ENCODE measurements around the gene ARHGAP5.

Gene ARHGAP5

GRCh38 chr14:32075672-32076277 lies 1.3 kb upstream of the ARHGAP5 start:
- no peak for DNase-seq

DNA sequence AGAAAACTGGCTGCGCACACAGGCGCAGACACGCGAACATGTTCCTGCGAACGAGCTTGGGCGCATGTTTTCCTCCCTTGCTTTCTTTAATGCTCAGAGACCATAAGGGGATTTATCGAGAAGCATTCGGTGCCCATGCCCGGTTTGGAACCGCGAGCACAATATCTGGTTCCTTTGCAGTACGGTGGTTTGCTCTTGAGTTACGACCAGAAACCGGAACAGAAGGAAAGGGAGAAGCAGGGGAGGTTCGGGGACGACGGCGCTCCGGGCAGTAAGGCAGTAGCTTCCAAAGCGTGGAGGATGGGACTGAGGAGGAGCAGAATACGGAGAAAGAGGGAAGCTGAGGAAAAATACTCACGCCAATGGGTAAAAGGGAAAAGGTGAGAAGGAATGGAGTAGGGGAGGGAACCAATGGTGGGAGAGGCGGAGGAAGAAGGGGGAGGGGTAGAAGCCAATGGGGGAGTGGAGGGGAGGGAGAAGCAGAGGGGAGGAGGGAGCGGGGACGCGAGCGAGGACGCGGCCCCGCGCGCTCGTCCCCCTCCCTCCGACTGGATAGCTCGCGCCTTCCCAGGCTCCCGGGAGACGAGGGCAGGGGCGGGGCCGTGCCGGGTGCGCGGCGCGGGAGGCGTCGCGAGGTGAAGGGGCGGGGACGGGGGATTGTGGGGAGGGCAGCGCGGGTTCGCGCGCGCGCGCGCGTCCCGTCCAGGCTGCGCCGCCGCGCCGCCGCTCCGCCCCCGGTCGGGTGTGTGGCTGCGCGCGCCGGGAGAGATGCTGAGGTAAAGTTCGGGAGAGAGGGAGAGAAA lies 625 bp upstream of the ARHGAP5 start:
- peak; percentile 85 for DNase-seq

- DNase-seq, result peak; percentile 49
Observed at GRCh38 chr14:32078023-32078857, 1.1 kb downstream of the ARHGAP5 start.

GRCh38 chr14:32078858-32079216 lies 1.7 kb downstream of the ARHGAP5 start:
- DNase-seq, result no peak

DNA sequence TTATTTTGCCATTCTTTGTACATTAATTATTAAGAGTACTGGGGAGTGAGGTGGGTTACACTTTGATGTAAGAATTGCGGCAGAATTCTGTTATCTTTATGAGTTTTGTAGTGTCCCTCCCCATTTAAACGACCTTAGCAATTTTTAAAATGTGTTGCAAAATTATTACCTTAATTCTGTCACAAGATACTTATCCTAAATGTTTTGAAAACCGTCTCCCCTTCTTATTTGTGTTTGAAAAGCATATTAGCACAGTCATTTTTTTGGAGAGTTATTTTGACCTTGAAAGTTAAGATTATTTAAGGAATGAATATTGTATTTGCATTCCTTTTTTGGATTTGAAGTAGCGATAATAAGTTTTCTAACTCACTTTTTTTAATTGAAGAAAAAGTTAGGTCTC lies 2.2 kb downstream of the ARHGAP5 start:
- DNase-seq, result no peak

GRCh38 chr14:32080001-32080510 lies 3.0 kb downstream of the ARHGAP5 start:
- no peak for DNase-seq

- no peak for DNase-seq
Observed at GRCh38 chr14:32081901-32082300, 4.8 kb downstream of the ARHGAP5 start.

DNA sequence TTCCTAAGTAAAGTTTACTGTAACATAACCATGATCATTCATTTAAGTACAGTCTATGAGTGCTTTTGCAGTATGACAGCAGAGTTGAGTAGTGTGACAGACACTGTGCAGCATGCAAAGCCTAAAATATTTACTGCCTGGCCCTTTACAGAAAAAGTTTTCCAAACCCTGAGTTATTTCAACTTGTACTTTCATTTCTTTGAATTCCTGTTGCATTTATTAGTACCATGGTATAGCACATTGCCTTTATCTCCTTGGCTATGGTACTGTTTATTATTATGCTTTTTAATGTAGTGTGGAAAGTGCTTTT lies 6.2 kb downstream of the ARHGAP5 start:
- no peak for DNase-seq

DNA sequence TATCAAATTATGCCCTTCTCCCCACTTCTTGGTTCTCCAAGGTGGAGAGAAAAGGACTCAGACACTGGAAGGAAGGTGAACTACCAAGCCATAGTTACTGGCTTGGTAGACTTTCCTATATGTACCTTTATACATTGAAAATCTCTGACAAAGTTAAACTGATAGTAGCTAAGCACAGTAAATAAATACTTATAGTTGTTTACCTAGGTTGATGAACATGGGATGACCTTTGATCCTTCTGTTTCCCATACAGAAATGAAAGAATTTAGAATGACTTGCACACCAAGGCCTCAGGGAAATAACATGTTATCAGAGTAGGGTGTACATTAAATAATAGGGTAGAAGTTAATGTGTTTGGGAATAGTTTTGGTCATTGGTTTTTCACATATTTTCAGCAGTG lies 6.7 kb downstream of the ARHGAP5 start:
- DNase-seq, result no peak

- no peak for DNase-seq
Observed at GRCh38 chr14:32085182-32085844, 8.2 kb downstream of the ARHGAP5 start.

- DNase-seq, result no peak
Observed at GRCh38 chr14:32085845-32086383, 8.8 kb downstream of the ARHGAP5 start.

DNA sequence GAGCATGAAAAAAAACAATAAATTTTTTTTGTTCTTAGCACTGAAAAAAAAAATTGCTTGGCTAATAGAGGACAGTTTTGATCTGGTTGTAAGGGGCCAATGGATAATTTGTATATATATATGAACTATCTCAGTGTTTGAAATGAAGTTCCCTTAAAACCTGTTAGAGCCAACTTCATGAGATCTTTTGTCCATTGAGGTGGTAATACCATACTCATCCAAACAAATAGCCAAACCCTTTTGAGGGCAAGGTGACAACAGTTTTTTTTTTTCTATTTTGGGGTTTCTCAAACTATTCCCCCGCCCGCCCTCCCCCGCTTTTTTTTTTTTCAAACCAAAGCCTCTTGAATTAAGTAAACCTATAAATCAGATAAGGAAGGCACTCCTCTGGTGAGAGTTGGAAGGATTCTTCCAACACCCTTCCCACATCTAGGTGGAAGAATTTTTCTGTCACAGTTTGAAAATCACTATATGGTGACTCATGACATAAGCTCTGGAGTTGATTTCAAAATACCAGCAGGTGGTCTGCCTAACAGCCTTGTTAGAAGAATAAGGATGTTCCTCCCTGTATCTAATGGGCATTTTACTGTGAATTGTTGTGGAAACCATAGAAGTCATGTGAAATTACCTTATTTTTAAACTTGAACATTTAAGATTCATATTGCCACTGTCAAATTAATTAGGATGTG lies 10.2 kb downstream of the ARHGAP5 start:
- DNase-seq, result no peak

DNA sequence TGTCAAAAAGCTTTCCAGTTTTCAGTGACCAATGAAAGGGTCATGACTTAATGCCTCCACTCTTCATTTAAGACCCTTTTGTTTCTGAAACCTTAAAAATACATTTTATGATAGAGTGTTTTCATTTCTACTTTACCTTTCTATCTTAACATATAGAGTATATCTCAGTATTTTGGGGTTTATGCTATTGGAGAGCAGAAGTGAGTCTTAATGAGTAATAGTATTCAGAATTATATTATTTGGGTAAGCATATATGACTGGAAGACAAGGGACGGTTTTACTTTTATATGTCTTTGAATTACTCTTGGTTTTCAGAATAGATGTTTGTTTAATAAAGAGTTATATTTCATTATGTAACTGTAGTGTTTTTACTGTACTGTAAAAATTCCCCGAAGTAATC lies 10.8 kb downstream of the ARHGAP5 start:
- DNase-seq, result no peak

DNA sequence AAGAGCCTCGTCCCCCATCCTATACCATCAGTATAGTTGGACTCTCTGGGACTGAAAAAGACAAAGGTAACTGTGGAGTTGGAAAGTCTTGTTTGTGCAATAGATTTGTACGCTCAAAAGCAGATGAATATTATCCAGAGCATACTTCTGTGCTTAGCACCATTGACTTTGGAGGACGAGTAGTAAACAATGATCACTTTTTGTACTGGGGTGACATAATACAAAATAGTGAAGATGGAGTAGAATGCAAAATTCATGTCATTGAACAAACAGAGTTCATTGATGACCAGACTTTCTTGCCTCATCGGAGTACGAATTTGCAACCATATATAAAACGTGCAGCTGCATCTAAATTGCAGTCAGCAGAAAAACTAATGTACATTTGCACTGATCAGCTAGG lies 13.6 kb downstream of the ARHGAP5 start:
- DNase-seq, result no peak

GRCh38 chr14:32099473-32099872 lies 22.4 kb downstream of the ARHGAP5 start:
- DNase-seq, result no peak

- no peak for DNase-seq
Observed at GRCh38 chr14:32100175-32100574, 23.1 kb downstream of the ARHGAP5 start.

DNA sequence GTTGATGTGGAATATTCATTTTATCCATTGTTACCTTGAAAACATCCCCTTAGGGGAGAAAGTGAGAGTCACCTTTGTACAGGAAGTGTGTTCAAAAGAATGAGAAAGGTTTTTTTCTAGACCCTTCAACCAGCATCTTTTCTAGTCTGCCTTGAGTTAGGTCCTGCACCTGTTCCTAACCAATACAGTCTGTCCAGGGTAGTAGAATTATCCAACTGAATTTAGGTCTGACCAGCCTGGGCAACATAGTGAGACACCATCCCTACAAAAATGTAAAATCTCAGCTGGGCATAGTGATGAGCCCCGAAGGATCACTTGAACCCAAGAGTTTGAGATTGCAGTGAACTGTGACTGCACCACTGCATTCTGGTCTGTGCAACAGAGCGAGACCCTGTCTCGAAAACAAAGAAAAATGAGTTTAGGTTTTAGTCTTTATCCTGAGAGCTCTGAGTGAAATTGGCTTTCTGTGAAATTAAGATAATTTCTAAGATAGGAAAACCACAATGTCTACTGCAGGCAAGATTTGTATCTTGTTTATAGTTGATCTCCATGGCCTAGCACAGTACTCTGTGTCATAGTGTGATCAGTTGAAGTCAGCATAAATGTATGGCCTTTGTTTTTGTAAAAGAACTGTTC lies 25.2 kb downstream of the ARHGAP5 start:
- no peak for DNase-seq

- no peak for DNase-seq
Observed at GRCh38 chr14:32102968-32103367, 25.9 kb downstream of the ARHGAP5 start.

DNA sequence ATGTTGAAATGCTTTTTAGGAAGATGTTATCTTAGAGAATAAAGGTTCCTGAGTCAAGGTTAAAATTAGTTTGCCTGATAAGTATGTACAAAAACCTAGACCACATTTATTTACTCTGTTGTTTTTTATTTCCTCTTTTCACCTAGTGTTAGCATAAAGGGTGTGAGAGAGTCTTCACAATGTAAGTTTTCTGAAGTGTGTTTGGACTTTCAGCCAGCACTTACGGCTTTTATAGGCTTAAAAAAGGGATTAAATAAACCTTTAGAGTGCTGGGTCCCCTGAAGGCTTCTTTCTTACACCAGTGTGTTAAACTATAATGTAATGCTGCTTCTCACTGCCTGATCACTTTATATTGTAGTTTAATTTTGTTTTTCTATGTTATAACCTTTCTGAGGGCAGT lies 27.2 kb downstream of the ARHGAP5 start:
- DNase-seq, result no peak

DNA sequence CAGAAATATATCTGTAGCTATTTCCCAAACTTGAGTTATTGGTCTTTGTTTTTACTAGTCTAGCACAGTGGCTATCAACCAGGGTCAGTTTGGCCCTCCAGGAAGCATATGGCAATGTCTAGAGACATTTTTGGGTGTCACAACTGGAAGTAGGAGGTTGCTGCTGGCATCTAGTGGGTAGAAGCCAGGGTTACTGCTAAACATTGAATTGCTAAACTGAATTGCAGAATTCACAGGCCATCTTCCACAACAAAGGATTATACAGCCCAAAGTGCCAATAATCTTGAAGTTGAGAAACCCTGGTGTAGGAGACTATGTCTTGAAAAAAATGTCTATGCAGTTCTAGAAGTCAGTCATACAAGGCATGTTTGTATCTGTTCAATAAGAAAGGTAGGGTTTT lies 27.7 kb downstream of the ARHGAP5 start:
- DNase-seq, result no peak

- no peak for DNase-seq
Observed at GRCh38 chr14:32109676-32110547, 32.8 kb downstream of the ARHGAP5 start.
